HG03108 (cell line): ENCODE data around the gene MISFA.
A peak's percentile ranks its signal among the peaks of the same experiment; 100 is the strongest.
"Not testable (repeated sequence)": the region's sequence is repeated elsewhere in the genome, so short reads cannot be mapped to it uniquely, and the experiment has no call there.

Source experiments
- ATAC-seq: cut with Tn5 transposase; IDR thresholded peaks from one replicate; pipeline ENCODE4 v1.9.1; 2021; ENCODE audit warnings: moderate library complexity; ENCODE audit not compliant: unreplicated experiment

The MISFA gene

DNA sequence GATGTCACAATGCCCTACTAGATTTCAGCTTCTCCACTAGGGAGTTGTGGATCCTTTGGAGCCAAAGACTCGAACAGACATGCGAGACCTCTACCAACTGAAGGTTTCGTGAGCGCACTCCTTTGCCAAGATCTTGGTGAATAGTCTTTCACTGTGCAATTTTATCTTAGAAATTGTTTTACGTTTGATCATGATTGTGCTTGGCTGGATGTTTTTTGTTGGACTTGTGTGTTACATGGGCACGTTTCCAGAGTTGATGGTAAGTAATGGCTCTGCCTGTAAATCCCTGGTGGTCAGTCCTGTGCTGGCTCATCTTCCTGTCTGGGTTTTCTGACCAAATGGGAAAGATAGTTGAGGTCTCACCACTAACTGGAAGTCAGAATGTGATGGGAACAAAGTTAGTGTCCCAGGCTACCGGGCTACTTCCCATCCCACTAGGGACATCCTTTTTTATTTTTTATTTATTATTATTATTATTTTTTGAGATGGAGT lies at the start of gene MISFA:
Gene MISFA, plus strand, starts transcription at position 51 of the 492 bp plus-strand sequence. Its CDS starts 140 bp downstream, at position 191.
- ATAC-seq = no peak

DNA sequence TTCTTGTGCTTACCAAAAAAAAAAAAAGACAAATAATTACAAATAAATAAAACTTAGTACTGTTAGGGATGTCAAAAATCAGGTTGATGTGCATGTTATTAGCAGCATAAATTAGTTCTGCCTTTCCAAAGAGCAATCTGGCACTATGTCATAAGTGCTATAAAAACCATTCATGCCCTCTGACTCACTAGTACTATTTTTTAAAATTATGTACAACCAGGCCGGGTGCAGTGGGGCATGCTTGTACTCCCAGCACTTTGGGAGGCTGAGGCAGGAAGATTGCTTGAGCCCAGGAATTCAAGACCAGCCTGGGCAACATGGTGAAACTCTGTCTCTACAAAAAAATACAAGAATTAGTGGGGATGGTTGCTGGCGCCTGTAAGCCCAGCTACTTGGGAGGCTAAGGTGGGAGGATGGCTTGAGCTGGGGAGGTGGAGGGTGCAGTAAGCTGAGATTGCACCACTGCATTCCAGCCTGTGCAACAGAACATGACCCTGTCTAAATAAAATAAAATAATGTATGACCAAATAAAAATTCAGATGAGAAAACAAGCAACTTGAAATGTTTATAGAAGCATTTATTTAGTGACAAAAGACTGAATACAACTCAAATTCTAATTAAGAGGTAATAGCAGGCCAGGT lies 36.4 kb upstream of the MISFA start:
- ATAC-seq = no peak

DNA sequence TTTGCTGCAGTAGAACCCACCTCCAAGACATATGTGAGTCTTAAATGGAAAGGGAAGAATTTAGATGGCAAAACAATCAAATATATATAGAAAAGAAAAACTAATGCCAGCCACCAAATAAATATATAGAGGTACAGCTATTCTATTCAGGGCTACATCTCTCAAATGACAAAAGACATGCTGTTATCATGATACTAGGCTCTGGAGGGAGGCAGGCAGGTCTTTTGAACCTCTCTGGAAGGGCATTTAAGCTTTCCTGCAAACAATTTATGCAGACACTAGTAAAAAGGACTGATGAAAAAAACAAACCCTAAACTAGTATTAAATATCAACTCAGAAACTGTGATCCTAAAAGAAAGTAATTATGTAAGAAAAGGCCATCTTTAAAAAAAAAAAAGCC lies 35.4 kb upstream of the MISFA start:
- ATAC-seq = no peak

DNA sequence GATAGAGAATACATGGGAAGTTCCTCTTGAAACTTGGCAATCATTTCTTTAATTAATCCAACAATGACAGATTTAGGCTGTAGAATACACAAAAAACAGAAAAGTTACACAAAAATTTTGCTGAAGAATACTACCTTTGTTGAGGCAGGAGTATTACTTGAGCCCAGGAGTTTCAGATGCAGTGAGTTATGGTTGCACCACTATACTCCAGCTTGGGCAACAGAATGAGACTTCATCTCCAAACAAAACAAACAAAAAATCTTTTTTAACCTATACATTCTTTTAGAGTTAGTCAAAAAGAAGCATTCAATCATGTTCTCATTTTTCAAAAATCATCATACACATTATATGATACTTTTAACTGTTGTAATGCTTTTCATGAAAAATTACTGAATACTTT lies 33.2 kb upstream of the MISFA start:
- ATAC-seq = no peak

DNA sequence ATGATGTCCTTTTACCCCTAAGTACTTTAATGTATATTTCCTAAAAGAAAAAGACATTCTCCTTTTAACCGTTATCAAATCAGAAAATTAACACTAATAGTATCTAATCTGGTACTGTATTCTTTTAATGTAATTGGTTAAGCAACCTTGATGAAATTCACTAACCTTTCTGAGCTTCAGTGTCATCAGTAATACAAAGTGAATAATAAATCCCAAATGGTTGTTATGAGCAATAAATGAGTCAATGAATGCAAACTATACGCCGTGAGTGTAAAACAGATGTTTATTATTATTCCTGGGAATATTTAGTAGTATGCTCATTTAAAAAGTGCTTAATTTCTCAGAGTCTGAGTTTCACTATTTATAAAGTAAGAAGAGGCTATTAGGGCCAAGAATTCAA lies 32.5 kb upstream of the MISFA start:
- ATAC-seq = no peak

DNA sequence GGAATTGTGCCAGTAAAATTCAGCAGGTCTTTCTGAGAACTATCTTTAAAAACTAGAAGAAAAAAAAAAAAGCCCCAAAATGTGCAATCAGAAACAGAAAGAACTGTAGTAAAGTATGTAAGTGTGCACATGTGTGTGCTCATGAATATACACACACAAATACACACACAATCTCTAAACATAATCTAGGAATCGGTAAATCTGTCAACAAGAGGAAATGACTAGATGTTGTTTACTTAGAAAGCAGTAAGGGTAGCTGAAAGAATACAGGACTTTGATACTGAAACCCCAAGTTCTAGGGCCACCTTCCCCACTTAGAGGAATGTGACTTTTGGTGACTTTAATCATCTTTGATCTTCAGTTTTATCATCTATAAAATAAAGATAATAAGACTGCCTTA lies 24.2 kb upstream of the MISFA start:
- no peak for ATAC-seq

DNA sequence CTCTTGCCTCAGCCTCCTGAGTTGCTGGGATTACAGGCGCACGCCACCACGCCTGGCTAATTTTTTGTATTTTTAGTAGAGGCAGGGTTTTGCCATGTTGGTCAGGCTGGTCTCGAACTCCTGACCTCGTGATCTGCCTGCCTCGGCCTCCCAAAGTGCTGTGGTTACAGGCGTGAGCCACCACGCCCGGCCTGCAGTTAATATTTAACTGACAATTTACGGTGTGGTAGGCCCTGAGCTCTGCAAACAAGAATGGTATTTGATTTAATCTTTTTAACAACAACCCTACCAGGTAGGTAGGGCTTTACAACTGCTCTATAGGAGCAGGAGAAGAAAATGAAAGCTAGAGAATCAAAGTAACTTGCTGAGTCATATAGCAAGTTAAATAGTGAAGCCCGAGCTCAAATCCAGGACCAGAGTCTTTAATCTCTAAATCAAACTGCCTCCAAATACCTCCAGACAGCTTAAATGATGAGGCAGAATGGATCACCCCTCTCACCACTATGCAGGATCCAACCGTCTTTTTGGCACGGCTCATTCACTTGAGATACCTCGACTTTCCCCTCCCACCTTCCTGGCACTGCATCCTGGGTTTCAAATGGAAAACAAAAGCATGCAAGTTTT lies 20.5 kb upstream of the MISFA start:
- no peak for ATAC-seq

DNA sequence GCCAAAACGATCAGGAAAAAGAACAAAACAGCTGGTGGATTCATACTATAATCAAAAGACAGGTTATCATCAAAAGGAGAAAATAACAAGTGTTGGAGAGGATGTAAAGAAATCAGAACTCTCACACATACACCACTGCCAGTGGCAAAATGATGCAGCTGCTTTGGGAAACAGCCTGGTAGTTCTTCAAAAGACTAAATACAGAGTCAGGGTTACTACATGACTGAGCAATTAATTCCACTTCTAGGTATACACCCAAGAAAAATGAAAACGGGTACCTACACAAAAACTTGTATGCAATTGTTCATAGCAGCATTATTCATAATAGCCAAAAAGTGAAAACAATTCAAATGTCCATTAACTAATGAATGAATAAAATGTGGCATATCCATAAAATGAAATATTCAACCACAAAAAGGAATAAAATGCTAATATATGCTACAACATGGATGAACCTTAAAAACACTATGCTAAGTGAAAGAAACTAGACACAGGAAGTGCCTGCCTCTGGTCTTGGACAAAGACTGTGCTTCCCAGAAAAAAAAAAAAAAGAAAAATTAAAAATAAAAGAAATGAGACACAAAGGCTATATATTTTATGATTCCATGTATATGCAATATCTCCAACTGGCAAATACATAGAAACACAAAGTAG lies 19.3 kb upstream of the MISFA start:
- no peak for ATAC-seq

DNA sequence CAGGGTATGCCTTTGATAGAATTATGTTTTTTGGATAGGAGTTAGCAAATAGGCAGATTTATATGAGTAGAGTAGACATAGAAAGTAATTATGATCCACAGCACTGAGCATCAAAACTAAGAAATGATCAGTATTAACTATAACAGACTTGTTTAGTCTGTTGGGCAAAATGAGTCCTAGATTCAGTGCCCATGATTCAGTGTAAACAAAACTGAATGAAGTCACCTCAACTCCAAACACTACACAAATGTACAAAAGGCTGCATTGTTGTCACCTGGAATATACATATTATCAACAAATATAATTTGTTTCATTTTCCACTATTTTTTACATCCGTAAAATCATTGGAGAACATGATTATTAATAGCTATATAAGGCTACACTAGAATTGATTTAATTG lies 17.8 kb upstream of the MISFA start:
- ATAC-seq = no peak

DNA sequence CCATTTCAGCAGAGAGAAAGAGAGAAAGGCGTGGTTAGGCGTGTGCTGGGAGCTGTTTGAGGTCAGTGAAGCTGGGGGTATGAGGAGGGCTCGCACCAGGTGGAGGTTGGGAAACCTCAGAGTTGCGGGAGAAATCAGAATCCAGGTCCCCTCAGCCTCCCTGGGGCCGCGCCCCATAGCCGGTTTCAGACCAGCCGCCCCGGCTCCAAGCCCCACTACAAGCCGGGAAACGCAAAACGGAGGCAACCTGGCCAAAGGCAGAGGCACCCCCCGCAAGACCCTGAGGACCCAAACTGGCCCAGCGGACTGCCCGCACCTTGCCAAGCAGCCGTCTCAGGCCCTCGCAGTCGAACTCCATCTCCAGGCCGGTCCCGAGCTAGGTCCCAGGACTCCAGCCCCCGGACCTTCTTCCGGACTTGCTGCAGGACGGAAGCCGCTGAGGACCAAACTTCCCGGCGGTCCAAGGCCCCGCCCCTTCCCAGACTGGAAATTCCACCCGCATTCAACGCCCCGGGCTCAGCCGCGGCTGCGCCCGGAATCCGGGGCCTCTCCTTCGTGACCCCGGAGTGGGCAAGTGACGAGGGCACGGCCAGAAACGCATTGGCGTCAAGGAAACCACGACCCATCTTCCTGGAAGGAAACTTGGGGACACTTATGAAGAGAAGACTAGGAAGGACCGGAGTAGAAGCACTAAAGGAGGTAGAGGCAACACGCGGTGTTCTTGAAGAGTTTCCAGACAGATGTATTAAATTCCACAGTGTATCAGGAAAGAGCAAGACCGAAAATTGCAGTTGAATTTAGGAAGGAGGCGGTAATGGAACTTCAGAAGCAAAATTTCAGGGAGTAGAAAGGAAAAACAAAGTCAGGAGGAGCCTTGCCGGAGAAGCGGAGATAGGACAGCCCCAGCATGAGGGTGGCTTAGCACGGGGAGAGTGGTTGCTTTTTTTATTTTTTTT lies 11.0 kb upstream of the MISFA start, which contains the start of gene UEVLD:
Gene UEVLD, minus strand, starts transcription at position 438 of the 956 bp plus-strand sequence. Its CDS starts 80 bp downstream, at position 358.
- ATAC-seq = peak; percentile 54

DNA sequence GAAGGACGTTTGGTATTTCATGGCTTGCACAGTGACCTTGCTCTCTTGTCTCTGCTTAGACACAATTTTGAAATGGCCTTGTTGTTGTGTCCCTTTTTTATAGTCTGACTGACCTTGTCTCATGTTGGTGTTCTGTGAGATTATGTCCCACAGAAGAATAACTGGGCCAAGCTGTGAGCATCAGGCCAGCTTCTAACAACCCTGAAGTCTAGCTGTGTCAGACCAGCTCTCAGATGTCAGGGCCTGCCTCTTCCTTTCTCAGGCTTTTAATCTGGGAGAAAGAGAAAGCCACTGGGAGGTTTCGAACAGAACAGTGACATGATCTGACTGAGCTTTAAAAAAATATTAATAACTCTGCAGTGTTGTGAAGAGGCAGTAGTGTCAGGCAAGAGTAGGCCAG lies 9.0 kb upstream of the MISFA start:
- ATAC-seq = no peak

DNA sequence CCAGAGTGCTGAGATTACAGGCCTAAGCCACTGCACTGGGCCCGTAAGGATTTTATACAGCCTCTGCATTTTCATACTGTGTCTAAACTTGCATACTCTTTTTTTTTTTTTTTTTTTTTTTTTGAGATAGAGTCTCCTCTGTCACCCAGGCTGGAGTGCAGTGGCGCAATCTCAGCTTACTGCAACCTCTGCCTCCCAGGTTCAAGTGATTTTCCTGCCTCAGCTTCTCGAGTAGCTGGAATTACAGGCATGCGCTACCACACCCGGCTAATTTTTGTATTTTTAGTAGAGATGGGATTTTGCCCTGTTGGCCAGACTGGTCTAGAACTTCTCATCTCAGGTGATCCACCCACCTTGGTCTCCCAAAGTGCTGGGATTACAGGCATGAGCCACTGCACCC lies 5.5 kb upstream of the MISFA start:
- not testable (repeated sequence) for ATAC-seq

DNA sequence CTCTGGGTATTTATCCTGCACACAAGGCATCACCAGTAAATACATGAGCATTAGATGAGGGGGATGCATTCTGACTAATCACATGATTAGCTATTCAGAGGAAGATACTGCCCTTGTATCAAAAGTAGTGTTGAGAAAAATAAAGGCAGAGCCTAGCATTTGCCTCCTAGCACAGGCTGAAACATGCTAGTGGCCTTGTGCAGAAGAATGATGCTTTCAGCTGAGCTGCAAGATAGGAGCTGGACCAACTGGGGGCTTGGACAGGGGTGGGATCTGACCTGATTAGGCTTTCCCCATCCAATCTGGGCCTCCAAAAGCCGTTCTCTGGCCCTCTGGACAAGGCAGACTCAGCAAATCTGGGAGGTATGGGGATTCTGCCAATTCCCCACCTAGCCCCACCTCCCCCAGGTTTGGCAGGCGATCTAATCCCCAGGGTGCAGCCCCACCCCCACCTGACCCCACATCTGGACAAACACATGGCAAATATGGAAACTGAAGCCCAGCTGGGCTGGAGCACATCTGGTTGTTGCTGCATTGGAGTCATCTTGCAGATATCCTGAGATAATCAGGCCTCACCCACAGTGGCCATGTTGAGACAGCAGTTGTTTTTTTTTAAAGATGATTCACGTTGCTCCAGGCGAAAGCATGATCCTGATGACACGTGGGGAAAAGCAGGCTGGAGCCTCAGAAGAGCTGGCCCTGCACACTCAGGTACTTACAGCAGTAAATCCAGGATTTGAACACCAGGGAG lies 4.4 kb upstream of the MISFA start:
- ATAC-seq = no peak

DNA sequence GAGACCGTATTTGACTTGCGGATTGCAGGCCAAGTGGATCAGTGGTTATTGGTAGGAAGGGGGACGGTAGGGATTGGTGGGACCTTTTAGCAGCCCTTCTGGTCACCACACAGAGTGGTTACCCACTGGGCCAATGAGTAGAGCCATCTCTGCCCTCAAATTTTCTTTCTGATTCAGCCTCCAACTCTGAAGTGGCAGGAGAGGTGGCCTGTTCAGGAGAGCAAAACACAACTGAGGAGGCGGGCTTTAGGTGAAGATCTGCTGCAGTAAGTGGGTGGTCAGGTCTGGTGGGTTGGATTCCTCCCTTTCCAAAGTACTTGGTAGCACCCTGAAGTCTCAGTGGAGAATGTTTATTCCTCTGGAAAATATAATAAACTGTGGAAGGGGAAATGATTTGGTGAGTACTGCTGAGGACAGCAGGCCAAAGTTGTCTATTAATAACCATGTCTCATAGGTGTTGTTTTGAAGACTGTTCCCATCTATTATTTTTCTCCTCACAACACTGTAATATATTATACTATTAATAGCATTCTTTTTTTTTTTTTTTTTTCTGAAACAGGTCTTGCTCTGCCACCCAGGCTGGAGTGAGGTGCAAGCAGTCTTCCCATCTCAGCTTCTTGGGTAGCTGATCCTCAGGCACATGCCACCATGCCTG lies 1.5 kb downstream of the MISFA start:
- ATAC-seq = no peak

DNA sequence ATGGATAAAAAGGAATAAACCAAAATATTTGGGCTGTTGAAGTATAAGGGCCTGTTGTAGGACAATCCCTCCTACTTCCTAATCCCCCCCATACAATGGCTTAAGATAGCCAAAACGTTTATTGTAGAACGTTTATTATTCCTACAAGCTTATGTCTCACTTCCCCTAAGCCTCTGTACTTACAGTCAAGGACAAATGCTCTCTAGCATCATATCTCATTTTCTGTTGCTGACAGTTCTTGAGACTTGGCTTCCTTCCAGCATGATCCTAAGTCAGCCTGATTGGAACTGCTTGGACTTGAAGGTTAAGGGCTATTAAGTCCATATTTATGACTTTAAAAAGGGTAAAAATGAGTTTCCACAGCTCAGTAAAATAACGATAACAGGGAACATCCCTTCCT lies 8.8 kb downstream of the MISFA start:
- no peak for ATAC-seq

DNA sequence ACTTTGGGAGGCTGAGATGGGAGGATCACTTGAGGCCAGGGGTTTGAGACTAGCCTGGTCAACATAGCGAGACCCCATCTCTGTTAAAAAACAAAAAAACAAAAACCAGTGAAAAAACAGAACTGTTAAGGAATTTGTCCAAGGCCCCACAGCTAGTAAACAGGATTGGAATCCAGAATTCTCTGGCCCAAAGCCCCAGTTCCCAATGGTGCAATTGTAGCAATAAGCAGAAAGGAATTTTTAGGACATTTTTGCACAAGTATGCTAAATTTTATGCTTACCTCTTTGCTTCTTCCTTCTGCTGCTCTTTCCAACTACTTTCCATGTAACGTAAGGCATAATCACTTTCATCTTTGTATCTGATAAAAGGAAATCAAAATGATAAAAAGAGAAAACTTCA lies 11.6 kb downstream of the MISFA start:
- ATAC-seq = no peak

DNA sequence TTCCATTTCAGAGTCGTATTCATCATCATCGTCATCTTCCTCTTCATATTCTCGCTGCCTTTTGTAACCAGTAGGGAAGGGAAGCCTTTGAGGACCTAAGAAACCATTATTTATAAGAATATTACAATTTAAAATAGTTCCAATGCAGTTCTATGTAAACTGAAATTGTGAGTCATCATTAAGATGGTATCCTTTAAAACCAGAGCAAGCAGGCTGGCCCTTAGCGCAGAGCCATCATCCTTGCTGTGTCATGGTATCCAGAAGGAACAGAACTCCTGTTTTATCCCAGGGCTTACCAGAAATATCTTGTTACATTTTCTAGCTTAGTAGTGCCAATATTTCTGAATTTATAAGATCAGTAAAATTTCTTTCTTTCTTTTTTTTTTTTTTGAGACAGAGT lies 12.8 kb downstream of the MISFA start:
- ATAC-seq = no peak

DNA sequence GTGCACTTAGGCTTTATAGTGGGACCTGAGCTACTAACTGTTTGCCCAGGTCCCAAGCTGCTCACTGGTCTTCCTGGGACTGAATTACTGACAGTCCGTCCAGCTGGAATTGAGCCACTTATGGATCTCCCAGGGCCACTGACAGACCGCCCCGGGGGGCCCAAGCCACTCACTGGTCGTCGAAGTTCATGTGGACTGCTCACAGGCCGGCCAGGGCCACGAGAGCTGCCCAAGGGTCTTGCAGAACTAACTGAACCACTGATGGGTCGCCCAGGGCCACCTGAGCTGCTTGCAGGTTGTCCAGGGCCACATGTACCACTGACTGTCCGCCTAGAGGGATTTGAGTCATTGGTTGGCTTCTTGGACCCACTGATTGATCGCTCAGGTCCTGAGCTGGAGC lies 15.1 kb downstream of the MISFA start:
- ATAC-seq = no peak

DNA sequence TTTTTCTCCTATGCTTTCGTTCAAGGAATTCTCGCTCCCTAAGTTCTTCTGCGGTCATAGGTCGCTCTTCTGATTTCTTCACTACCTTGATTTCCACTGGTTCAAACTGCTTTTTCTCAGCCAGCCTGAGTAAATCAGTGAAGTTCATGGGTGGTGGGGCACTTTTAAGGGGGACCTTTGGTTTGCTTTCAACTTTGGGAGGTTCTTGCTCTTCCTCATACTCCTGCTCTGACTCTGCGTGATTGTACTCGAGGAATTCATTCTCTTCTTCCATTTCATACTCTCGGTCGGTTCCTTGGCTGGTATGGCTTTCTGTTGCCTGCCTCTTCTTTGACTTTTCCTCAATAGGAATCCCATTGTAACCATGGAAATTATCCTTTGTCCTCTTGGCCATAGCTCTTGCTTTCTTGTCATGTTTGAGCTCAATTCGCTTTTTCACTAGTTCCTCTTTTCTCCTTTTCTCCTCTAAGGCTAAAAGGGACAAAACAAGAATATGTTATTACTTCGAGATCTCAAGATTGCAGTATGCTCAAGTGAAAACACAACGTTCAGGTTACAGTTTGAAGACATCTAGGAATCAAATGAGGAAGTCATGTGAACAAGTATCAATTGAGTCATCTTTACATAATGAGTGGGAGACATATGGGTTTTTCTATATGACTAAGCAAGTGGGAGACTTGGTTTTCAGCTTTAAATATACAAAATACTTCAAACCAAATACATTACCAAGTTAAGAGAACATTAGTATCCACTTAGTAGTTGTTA lies 16.2 kb downstream of the MISFA start:
- ATAC-seq = peak; percentile 88
